GM21367 (cell line): ENCODE measurements around the gene HNRNPLL.

Experiments
- ATAC-seq: cut with Tn5 transposase; IDR thresholded peaks from one replicate; pipeline ENCODE4 v1.9.1; 2021; ENCODE audit not compliant: unreplicated experiment

HNRNPLL gene

GRCh38 chr2:38533757-38534545 is 68.8 kb downstream of the HNRNPLL start:
- no peak for ATAC-seq

DNA sequence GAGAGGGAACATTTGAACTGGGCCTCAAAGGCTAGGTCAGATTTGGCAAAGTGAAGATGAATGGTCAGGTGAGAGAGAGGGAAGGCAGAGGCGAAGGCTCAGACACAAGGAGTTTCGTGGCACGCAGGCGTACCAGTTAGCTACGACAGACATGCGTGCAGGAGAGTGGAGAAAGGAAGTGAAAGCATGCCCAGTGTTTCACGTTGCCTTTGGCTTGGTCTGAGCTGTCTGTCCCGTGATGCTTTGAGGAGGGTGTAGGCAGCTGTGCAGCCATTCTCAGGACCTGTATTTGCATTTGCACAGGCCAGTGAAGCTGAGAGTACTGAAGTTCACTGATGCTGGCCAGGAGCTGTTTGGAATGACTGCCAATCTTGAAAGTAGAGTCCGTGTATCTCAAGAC is 69.5 kb downstream of the HNRNPLL start:
- peak; percentile 99 for ATAC-seq

DNA sequence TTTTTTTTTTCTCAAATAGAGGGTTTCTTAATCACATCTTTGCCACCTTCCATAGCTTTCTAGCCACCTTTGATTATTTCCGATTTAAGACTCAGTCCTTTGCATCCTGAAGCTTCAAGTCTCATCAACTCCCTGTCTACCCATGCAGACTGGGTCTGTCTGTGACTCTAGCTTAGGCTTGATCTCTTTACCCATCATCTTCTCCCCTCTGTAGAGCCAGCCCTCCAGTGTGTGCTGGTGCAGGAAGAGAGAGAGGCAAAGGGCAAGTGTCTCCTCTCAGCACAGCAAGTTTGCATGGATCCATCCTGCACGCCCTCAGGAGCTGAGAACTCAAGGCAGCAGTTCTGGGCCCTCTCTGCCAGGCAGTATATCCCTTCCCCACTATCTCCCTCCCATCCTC is 70.4 kb downstream of the HNRNPLL start:
- no peak for ATAC-seq

DNA sequence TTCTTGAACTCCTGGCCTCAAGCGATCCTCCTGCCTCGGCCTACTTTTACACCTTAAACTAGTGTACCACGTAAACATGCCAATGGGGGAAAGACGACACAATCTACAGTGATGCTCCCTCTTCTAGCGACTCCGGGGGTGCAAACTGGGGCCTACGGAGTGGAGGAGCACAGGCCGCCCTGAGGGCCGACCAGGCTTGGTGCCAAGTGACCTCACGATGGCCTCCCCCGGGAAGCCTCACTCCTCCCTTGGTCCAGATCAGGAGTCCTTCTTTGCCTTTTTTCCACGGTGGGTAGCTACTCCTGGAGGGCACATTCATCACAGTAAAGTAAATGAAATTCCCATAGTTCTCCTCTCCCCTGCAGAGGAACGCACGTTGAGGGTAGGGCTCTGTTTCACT is 73.5 kb downstream of the HNRNPLL start:
- no peak for ATAC-seq

DNA sequence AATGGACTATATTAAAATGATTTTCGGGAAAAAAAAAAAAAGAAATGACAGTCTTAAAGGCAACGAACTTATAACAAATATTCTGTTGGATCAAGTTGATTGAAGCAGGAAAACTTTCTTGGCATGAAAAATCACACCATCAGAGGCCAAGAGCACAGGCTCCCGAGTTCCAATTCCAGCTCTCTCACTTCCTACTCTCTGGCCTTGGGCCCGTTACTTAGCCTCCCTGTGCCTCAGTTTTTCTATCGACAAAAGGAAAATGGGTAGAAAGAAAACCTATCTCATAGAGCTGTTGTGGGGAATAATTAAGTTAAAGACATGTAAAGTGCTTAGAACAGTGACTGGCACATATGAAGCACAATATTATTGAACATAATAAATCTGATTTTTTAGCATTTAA is 74.2 kb downstream of the HNRNPLL start:
- ATAC-seq, result no peak

GRCh38 chr2:38528008-38528442 is 74.7 kb downstream of the HNRNPLL start:
- ATAC-seq, result no peak

DNA sequence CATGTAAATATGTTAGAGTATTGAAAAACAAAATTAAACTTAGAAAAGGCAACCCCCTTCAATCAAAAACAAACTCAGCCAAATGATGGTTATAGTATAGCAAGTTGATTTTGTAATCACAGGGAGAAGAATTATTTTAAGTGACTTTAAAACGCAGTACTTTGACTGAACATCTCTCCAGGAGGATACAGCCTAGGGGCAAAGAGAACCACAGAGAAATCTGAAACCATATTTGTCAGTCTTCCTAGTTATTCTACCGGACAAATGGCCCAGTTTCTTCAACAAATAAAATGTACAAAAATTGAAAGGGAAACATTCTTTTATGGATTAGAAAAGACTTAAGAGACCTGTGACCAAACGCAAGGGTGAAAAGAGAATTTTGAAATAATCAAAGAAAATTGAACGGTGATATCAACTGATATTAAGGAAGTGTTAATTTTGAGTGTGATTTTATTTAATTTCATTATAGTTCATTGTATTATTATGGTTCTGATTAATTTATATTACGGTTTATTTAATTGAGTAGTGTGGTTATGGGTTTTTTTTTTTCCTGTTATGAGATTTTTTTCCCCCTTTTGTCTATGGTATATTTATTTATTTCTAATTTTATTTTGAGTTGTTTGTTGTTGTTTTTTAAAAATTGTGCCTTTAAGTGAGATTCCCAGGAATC is 75.3 kb downstream of the HNRNPLL start:
- no peak for ATAC-seq

GRCh38 chr2:38526195-38526594 is 76.5 kb downstream of the HNRNPLL start:
- no peak for ATAC-seq

DNA sequence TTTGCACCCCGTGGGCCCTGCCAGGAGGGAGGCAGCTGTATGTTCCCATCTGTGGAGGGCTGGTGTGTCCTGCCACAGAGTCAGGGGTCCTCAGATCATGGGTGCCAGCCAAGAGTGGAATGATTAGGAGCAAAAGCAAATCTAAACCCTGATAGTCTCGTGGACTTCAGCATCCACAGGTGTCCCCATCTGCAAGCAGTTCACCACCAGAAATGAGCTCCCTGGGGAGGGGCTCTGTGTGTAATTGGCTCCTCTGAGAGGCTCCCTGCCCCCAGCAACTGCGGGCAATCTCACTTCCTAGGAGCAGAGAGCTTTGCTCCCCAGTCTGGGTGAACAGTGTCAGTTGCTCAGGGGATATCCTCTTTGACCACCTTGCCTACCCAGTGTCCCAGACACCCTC is 78.1 kb downstream of the HNRNPLL start:
- no peak for ATAC-seq

GRCh38 chr2:38523728-38524437 is 78.8 kb downstream of the HNRNPLL start:
- ATAC-seq, result no peak

DNA sequence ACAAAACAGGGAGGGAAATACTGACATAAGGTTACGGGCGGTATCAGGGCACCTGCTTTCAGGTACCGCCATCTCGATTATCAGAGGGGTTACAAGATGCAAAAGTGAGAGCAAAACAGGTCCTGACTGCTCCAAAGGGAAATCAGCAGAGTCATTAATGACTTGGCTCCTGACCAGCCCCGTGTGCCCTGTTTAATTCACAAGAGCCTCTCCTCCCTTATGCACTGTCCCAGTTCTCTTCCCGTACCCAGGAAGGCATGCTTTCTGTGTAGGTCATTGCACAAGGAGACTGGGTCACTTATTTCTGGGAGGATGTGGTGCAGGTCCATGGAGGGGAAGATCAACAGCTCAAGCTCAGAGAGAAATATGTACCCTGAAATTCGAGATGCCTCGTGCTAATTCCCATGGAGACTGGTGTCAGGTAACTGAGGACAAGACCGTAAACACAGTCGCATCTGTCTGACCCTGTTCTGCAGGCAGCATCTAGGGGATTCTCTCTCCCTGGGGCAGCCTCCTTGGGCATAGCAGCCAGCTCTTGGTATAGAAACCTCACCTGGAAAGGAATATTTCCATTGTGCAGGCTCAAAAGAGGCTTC is 79.9 kb downstream of the HNRNPLL start:
- no peak for ATAC-seq

- ATAC-seq, result no peak
These were observed 80.9 kb downstream of the HNRNPLL start for GRCh38 chr2:38521835-38522234.

DNA sequence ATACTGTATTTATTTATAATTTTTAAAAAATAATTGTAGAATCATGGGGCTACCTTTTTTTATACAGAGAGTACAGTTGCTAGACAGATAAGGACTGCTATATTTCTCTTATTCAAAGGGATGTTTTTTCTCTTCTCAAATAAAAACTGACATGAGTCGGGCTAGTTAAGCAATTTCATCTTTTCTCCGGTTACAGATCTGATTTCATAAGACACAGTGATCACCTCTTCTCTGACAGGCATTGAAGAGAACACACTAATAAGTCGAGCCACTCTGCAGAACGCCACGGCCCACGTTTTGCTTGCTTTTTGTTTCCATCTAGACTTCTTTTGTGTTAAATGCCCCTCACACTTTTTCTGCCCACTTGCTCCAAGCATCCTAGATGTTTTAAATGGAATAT is 85.4 kb downstream of the HNRNPLL start:
- ATAC-seq, result no peak

DNA sequence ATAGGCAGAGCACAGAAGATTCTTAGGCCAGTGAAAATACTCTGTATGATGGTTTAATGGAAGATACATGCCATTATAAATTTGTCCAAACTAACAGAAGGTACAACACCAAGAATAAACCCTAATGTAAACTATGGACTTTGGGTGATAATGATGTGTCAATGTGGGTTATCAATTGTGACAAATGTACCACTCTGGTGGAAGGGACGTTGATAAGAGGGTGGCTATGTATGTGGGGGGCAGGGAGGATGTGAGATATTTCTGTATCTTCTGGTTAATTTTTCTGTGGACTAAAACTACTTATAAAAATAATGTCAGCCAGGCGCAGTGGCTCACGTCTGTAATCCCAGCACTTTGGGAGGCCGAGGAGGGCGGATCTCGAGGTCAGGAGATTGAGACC is 86.2 kb downstream of the HNRNPLL start:
- ATAC-seq, result no peak

DNA sequence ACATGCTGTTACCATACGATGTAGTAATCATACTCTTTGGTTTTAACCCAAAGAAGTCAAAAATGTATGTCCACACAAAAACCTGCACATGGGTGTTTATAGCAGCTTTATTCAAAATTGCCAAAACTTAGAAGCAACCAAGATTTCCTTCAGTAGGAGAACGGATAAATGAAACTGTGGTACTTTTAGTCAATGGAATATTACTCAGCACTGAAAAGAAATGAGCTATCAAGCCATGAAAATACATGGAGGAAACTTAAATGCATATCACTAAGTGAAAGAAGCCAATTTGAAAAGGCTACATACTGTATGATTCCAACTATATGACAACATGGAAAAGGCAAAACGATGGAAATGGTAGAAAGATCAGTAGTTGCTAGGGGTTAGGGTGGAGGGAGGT is 86.6 kb downstream of the HNRNPLL start:
- ATAC-seq, result no peak

DNA sequence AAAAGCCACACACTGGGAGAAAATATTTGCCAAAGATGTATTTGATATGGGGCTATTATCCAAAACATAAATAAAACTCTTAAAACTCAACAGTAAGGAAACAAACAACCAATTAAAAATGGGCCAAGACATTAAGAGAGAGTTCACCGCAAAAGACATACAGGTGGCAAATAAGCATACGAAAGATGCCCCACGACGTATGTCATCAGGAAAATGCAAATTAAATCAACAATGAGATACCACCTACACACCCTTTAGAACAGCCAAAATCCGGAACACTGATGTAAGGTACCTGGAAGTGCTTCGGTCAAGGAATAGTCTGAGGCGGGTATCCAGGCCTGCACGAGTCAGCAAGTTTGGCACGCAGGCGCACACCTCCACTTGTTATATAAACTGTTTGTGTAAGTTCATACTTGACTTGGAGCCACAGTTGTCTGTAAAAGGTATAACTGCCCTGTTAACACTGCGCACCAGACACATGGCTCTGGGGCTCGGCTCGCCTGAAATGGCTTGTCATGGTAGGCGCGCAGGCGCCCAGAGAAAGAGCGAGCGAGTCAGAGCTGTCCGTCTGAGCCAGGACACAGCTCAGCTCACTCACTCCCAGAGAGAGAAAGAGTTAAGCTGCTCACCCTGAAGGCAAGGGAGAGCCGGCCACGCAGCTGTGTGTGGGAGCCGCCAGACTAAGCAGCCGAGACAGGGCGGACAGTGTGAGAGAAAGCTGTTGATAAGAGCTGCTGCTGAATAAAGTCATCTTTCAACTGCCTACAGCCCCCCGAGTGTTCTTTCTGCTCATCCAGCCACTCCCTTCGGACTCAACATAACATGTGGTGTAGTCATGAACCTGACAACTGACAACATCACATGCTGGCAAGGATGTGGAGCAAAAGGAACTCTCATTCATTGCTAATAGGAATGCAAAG is 87.3 kb downstream of the HNRNPLL start:
- ATAC-seq, result no peak

GRCh38 chr2:38514603-38515154 is 88.0 kb downstream of the HNRNPLL start:
- ATAC-seq, result no peak

DNA sequence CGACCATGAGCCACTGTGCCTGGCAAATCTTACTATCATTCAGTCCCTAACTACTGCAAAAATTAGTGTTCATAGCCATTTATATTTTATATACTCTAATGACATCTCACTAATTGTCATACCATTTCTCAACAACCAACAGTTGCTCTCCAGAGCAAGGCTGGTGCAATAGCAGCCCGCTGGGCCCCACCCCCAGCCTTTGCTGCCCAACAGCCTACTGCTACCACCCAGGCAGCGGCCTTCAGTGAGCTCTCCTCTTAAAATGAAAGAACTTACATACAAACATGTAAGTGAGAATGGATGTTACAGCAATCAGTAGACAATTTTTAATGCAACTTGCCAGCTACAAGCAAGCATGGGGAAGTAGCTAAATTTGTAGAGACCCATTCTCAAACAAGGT is 90.5 kb downstream of the HNRNPLL start:
- ATAC-seq, result no peak
